HG03139 (cell line): ENCODE measurements around the gene PGAM2.
"Not testable (repeated sequence)": the region's sequence is repeated elsewhere in the genome, so short reads cannot be mapped to it uniquely, and the experiment has no call there.

Source experiments
- ATAC-seq: cut with Tn5 transposase; IDR thresholded peaks from one replicate; pipeline ENCODE4 v1.9.1; 2021; ENCODE audit not compliant: unreplicated experiment

Gene PGAM2

GRCh38 chr7:44033971-44034844, 31.2 kb downstream of the PGAM2 start:
- ATAC-seq: not testable (repeated sequence)

GRCh38 chr7:44032031-44032430, 33.3 kb downstream of the PGAM2 start:
- not testable (repeated sequence) for ATAC-seq

GRCh38 chr7:44031319-44031718, 34.0 kb downstream of the PGAM2 start:
- ATAC-seq: not testable (repeated sequence)

DNA sequence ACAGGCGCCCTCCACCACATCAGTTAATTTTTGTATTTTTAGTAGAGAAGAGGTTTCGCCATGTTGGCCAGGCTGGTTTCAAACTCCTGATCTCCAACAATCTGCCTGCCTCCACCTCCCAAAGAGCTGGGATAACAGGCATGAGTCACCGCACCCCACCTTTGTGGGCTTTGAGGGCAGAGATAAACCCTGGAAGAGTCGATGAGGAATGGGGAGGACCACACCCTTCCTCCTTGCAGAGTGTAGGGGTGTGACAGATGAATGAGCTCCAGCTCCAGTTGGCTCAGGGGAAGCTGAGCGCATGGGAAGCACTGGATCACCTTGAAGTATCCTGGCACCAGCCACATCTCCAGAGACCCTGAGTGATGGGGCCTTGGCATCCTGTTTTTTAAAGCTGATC, 35.3 kb downstream of the PGAM2 start:
- not testable (repeated sequence) for ATAC-seq

DNA sequence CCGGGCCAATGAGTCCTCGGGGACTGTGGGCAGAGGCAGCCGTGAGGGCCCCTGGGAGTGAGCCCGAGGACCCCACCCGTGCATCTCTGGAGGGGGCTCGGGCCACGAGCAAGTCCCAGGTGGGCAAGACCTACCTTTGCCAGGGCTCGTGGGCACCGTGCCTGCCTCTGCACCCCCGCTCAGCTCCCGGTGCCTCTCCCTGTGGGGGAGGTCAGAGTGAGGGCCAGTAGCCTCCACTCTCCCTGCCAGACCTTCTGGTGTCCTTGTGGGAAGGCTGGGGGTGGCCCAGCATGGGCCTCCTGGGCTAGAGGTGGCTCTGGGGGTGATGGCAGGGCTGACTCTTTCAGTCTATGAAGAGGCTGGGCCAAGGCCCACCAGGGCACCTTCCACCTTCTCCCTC, 35.9 kb downstream of the PGAM2 start:
- not testable (repeated sequence) for ATAC-seq

GRCh38 chr7:44022796-44023467, 42.4 kb downstream of the PGAM2 start:
- not testable (repeated sequence) for ATAC-seq

DNA sequence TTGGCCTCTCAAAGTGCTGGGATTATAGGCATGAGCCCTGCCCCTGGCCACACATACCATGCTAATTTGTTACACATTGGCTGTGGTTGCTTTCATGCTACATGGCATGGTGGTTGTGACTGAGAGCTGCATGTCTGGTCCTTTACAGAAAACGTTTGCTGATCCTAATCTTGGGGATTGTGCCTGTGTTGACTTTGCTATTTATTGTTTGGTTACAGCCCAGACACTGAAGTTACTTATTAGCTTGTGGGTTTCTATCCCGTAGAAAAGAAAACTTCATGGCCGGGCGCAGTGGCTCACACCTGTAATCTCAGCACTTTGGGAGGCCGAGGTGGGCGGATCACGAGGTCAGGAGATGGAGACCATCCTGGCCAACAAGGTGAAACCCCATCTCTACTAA, 43.3 kb downstream of the PGAM2 start:
- not testable (repeated sequence) for ATAC-seq

- ATAC-seq: not testable (repeated sequence)
These were observed 45.5 kb downstream of the PGAM2 start for GRCh38 chr7:44019825-44020224.

GRCh38 chr7:44018857-44019807, 46.2 kb downstream of the PGAM2 start:
- ATAC-seq: peak; percentile 86

GRCh38 chr7:44015090-44015489, 50.3 kb downstream of the PGAM2 start:
- ATAC-seq: not testable (repeated sequence)
